ENCODE measurements around the gene NKIRAS1.

DNA sequence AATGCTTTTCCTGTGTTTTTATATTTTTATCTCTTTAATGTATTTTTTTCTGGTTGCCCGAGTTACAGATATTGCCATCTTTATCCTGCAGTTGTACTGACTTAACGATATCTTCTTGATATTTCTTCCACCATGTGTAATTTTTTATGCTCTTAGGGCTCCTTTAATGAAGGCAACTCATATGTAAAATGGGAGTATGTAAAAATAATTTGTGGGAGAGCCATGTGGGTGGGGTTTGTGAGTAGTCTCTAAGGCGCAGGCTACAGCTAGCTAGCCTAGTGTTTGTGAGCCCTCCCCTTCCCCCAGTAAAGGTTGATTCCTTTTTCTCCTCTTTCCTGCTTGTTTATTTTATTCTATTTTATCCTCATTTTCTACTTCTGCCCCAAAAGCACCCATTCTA, 72.9 kb downstream of the NKIRAS1 start:
- TF ChIP-seq, protein P1, sequence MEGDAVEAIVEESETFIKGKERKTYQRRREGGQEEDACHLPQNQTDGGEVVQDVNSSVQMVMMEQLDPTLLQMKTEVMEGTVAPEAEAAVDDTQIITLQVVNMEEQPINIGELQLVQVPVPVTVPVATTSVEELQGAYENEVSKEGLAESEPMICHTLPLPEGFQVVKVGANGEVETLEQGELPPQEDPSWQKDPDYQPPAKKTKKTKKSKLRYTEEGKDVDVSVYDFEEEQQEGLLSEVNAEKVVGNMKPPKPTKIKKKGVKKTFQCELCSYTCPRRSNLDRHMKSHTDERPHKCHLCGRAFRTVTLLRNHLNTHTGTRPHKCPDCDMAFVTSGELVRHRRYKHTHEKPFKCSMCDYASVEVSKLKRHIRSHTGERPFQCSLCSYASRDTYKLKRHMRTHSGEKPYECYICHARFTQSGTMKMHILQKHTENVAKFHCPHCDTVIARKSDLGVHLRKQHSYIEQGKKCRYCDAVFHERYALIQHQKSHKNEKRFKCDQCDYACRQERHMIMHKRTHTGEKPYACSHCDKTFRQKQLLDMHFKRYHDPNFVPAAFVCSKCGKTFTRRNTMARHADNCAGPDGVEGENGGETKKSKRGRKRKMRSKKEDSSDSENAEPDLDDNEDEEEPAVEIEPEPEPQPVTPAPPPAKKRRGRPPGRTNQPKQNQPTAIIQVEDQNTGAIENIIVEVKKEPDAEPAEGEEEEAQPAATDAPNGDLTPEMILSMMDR (IDR thresholded peaks at IDR 0.05; ENCODE audit: control extremely low read depth in 1 of 3, insufficient read depth in 1 of 3, low read depth in 1 of 3, low read length in 3 of 3) = no peak
- TF ChIP-seq EZH2 (IDR thresholded peaks at IDR 0.05; ENCODE audit: low read depth, low read length, severe bottlenecking) = no peak
- TF ChIP-seq POLR2AphosphoS5 (IDR thresholded peaks at IDR 0.05; ENCODE audit: low read depth, low read length) = no peak
- no peak for TF ChIP-seq BCL11A (IDR thresholded peaks at IDR 0.05; ENCODE audit: low read depth in 2 of 2, low read length in 2 of 2)
- TF ChIP-seq EP300 (IDR thresholded peaks at IDR 0.05; ENCODE audit: borderline replicate concordance in 1 of 2, low read depth in 2 of 2, low read length in 2 of 2) = no peak
- TF ChIP-seq SP1 (IDR thresholded peaks at IDR 0.05; ENCODE audit: low read depth, low read length) = no peak
- TF ChIP-seq POLR2A (IDR thresholded peaks at IDR 0.05; ENCODE audit: control extremely low read depth in 1 of 2, low read depth in 2 of 2, low read length in 2 of 2) = no peak
- no peak for TF ChIP-seq TAF1 (IDR thresholded peaks at IDR 0.05; ENCODE audit: low read depth, low read length)
- no peak for TF ChIP-seq HDAC2 (IDR thresholded peaks at IDR 0.05; ENCODE audit: borderline replicate concordance in 1 of 2, low read depth in 2 of 2, low read length in 2 of 2)
- TF ChIP-seq YY1 (IDR thresholded peaks at IDR 0.05; ENCODE audit: low read depth, low read length) = no peak

Measured in H1 (cell line).